NB4 (cell line): ENCODE measurements around the gene NDOR1.
"Not testable (repeated sequence)": the region's sequence is repeated elsewhere in the genome, so short reads cannot be mapped to it uniquely, and the experiment has no call there.

ENCODE experiments used
- CTCF ChIP-seq: IDR thresholded peaks from one replicate; pipeline ENCODE4 v1.5.1; 2012; ENCODE audit warnings: low read depth, low read length
- MAX ChIP-seq: IDR thresholded peaks from 2 replicates; pipeline ENCODE4 v1.6.1; 2011; ENCODE audit warnings: low read depth, low read length
- MYC ChIP-seq: IDR thresholded peaks from 2 replicates; pipeline ENCODE4 v1.6.1; 2011; ENCODE audit warnings: low read depth, low read length
- POLR2A ChIP-seq: IDR thresholded peaks from 2 replicates; pipeline ENCODE4 v1.6.1; 2011; ENCODE audit warnings: mild to moderate bottlenecking; ENCODE audit not compliant: insufficient read length; ENCODE audit errors: extremely low read depth

GRCh38 chr9:137243266-137243625, 37.7 kb downstream of the NDOR1 start:
- TF ChIP-seq CTCF, POLR2A, MAX, MYC: not testable (repeated sequence)
